HL-60 (cell line): Measurements from ENCODE around the gene BCL2L15.

Source experiments
- CTCF ChIP-seq: IDR thresholded peaks from one replicate; pipeline ENCODE4 v1.5.1; 2011; ENCODE audit warnings: low read length, control low read depth, inconsistent platforms; ENCODE audit not compliant: insufficient read depth
- GABPA ChIP-seq: IDR thresholded peaks from 2 replicates; pipeline ENCODE4 v1.6.1; 2012; ENCODE audit warnings: low read depth
- POLR2AphosphoS5 ChIP-seq: IDR thresholded peaks from 2 replicates; pipeline ENCODE4 v1.6.1; 2012; ENCODE audit warnings: low read depth
- REST ChIP-seq: IDR thresholded peaks from 2 replicates; pipeline ENCODE4 v1.6.1; 2012; ENCODE audit warnings: low read depth; ENCODE audit not compliant: insufficient replicate concordance

- TF ChIP-seq REST (no peak), CTCF (no peak), POLR2AphosphoS5 (no peak), GABPA (no peak)
Measured at GRCh38 chr1:113913887-113914664, 26.7 kb upstream of the BCL2L15 start.
